HG03039 (cell line): ENCODE data around the gene GIPR.
"Not testable (repeated sequence)": the region's sequence is repeated elsewhere in the genome, so short reads cannot be mapped to it uniquely, and the experiment has no call there.

Experiments used
- ATAC-seq: cut with Tn5 transposase; IDR thresholded peaks from one replicate; pipeline ENCODE4 v1.9.1; 2021; ENCODE audit warnings: mild to moderate bottlenecking, moderate library complexity; ENCODE audit not compliant: unreplicated experiment

GIPR gene, protein sequence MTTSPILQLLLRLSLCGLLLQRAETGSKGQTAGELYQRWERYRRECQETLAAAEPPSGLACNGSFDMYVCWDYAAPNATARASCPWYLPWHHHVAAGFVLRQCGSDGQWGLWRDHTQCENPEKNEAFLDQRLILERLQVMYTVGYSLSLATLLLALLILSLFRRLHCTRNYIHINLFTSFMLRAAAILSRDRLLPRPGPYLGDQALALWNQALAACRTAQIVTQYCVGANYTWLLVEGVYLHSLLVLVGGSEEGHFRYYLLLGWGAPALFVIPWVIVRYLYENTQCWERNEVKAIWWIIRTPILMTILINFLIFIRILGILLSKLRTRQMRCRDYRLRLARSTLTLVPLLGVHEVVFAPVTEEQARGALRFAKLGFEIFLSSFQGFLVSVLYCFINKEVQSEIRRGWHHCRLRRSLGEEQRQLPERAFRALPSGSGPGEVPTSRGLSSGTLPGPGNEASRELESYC

GRCh38 chr19:45667620-45668341 is at the start of gene GIPR:
Gene GIPR, plus strand, starts transcription at chr19:45668221. Its CDS starts 1,300 bp downstream, at chr19:45669521.
- no peak for ATAC-seq

GRCh38 chr19:45621389-45621788 is 46.6 kb upstream of the GIPR start:
- no peak for ATAC-seq

GRCh38 chr19:45621976-45622503 is 46.0 kb upstream of the GIPR start:
- ATAC-seq, result no peak

DNA sequence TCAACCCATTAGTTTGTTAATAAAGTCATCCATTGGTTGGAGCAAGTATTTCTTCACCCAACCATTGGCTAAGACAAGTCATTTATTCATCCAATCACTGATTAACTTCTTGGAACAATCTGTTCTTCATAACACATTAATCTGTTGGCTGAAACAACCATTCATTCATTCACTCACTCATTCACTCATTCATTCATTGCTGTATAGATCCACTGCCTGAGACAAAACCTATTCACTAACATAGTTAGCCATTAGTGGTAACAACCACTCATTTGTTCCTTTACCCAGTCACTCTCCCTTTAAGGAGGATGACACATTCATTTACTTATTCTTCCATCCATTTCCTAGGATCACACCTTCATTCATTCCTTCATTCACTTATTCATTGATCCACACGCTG is 44.0 kb upstream of the GIPR start:
- ATAC-seq, result no peak

- not testable (repeated sequence) for ATAC-seq
Measured at GRCh38 chr19:45628219-45628618, 39.8 kb upstream of the GIPR start.

GRCh38 chr19:45629704-45630103 is 38.3 kb upstream of the GIPR start:
- ATAC-seq, result no peak

GRCh38 chr19:45630463-45630862 is 37.6 kb upstream of the GIPR start:
- ATAC-seq, result no peak

- no peak for ATAC-seq
Measured at GRCh38 chr19:45632468-45633196, 35.4 kb upstream of the GIPR start.

DNA sequence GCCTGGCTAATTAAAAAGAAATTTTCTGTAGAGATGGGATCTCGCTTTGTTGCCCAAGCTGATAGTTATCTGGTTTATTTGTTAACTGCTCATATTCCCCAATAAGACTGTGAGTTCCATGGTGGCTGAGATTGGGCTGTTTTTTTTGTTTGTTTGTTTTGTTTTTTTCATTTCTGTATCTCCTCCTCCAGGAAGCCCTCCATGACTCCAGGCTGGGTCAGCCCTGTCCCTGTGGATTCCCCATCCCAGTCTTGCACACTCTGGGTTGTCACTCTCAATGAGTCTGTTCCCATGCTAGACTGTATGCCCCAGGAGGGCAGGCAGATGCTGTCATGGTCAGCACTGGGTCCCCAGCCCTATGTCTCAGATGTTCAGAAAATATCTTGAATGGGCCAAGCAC is 31.7 kb upstream of the GIPR start:
- no peak for ATAC-seq

GRCh38 chr19:45636902-45637301 is 31.1 kb upstream of the GIPR start:
- no peak for ATAC-seq

DNA sequence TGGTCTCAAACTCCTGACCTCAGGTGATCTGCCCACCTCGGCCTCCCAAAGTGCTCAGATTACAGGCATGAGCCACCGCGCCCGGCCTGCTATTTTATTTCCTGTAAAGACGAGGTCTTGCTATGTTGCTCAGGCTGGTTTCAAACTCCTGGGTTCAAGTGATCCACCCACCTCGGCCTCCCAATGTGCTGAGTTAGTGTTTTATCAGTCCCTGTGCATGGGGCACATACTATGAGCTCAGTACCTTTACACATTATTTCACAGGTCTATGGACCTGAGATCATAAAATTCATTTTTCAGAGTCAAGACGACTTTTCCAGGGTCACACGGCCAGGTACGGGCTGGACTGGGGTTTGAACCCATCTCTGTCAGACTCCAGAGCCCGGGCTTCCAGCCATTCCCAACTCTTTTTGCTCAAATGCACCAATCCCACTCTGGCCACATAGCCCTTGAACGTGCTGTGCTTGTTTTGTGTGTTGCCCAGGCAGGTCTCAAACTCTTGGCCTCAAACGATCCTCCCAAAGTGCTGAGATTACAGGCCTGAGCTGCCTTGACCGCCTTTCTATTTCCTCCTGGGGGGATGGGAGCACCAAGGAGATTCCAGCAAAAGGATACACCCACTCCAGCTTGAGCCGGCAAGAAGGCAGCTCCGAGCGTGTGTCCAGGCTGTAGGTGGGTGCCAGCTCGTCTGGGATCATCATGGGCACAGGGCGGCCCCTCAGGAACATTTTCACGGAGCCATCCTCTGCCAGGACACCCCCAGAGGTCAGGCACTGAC is 29.9 kb upstream of the GIPR start:
- no peak for ATAC-seq

DNA sequence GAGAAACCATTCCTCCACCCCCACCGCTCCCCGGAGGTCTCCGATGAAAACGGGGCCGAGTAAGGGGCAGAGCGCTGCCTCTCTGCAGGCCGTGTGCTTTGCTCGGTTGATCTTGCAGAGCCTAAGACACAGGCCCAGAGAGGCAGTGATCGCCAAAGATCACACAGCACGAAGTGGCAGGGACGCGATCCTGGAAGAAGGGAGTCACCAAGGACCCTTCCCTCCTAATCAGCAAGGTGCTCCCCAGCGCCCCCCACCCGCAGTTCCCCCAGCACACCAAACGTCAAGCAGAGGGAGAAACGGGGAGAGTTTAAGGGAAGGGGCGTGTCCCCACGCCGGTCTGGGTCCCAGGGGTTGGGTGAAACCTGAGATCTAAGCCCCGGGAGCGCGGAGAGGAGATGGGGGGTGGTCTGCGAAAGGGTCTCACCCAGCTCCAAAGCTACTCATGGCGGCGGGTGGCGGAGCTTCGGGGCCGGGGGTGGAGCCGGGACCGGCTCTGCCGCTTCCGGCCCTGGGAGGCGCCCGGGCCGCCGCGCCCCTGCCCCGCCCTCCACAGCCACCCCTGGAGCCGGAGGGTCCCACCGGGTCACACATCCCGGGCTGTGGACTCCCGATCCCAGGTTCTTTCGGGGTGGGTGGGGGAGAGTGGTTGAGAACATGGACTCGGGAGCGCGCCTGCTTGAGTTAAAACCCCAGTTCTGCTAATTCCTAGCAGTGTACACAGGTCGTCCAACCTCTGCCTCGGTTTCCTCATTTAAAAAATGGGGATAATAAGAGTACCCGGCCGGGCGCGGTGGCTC is 28.9 kb upstream of the GIPR start, which contains the start of gene EML2:
TSS of gene EML2 (minus strand) at position 468 of the 800 bp plus-strand sequence. CDS start at position 447, 21 bp downstream.
- ATAC-seq, result no peak

GRCh38 chr19:45640849-45641273 is 27.2 kb upstream of the GIPR start:
- ATAC-seq, result no peak

DNA sequence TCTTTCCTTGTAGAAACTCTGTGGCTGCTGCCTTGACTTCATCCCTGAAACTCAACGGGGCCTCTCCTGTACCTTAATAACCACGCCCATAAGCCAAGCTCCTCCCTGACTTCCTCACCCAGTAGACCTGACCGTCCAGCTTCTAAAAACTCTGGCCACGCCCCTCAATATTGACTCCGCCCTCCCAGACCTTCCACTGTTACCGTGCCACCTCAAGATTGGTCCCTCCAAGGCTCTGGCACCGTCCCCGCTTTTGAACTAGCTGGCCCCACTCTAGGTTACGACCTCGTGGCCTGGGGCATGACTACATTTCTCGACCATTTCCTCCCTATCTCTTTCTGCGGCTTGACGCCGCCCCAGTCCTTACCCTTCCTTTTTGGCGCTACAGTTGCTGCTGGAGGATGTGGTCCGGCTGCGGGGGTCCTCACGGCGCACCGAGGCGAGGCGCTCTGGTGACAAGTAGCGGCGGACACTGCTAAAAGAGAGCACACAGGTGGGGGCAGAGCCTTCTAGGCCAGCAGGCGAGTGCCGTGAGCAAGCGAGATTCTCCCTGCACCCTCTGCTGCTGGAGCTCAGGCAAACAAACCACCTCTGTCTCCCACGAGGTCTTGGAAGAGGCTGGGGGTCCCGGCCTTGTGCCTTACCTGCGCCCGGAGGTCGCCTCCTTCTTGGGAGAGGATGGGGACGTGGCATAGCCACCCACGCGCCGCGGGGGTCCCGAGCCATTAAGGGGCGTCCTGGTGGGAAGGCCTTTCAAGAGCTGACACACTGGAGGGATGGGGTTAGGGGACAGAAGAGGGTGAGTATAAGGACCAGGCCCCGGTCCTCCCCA is 26.5 kb upstream of the GIPR start:
- no peak for ATAC-seq

DNA sequence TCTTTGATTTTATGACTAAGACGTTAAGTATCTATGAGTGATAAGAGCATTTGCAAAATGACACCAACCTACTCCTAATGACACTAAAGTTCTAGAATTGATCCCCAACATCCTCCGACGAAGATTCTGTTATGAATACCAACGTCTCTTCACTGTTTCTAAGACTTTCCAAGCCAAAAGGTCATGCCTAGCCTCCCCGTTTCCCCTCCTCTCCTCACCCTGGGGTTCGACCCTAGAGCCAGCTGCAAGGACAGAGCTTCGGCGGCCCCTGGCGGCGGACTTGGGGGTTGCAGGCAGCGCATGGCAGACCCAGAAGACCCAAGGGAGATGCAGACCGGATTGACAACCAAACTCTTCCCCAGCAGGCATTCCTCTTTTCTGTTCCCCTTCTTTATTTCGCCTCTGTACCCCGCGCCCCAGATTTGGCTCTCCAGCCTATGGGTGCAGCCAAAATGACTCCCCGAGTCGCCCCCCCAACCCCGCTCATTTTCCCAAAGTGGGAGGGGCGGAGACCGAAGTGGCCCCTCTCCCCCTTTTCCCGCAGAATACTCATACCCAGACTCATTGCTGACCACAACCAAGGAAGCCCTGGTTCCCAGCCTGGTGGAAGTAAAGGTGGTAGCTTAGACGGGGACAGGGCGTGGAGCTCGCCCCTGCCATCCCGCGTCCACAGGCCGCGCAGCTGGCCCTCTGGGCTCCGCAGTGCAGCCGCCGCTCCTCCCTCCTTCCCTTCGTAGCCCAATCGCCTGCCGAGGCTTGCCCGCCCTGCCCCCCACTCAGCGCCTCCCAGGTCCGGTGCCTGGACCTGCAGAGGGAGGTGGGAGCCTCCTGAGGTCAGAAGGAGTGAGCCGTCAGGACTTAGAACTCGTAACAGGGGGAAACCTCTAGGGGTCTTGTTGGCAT is 24.7 kb upstream of the GIPR start:
- no peak for ATAC-seq

- no peak for ATAC-seq
Measured at GRCh38 chr19:45643927-45644771, 23.9 kb upstream of the GIPR start.
